WTC11 (cell line): ENCODE data around the gene RIPOR3. TPM values are rescaled to one million over a fixed set of nuclear protein-coding genes. Genes with fewer than 3 reads are reported as not detected.

ENCODE experiments used
- ATAC-seq: fragments of 200-7000 bp; cut with Tn5 transposase; 2 replicates; pipeline ENCODE4 v1.10.0; 2021; ENCODE audit warnings: mild to moderate bottlenecking, moderate library complexity
- CTCF ChIA-PET: fragments of 300-600 bp; sonication (Branson Sonifier 250); formaldehyde crosslinking; loops from one replicate; lab custom pipeline; 2021; ENCODE audit warnings: antibody characterized with exemption; lab: Charles Lee
- POLR2A ChIA-PET: fragments of 350-600 bp; sonication (Branson Sonifier 250); formaldehyde crosslinking; loops from one replicate; lab custom pipeline; 2021; ENCODE audit warnings: antibody characterized with exemption; lab: Charles Lee
- DNase-seq: peaks from one replicate; pipeline ENCODE4 v3.0.0; 2021; ENCODE audit warnings: low spot score
- H3K27ac Mint-ChIP-seq: 2 replicates; pipeline ENCODE4 v1.8.0; 2021; ENCODE audit warnings: mixed read lengths
- H3K27me3 Mint-ChIP-seq: 2 replicates; pipeline ENCODE4 v1.8.0; 2021; ENCODE audit warnings: low read depth, mild to moderate bottlenecking, moderate library complexity, mixed read lengths
- H3K36me3 Mint-ChIP-seq: 2 replicates; pipeline ENCODE4 v1.8.0; 2021; ENCODE audit warnings: mixed read lengths
- H3K4me1 Mint-ChIP-seq: 2 replicates; pipeline ENCODE4 v1.8.0; 2022; ENCODE audit warnings: mixed read lengths
- H3K4me3 Mint-ChIP-seq: 2 replicates; pipeline ENCODE4 v1.8.0; 2021; ENCODE audit warnings: mild to moderate bottlenecking, moderate library complexity, mixed read lengths
- H3K9me3 Mint-ChIP-seq: 2 replicates; pipeline ENCODE4 v1.8.0; 2021; ENCODE audit warnings: mixed read lengths
- ARID4B ChIP-seq: sonication (generic); formaldehyde crosslinking; IDR thresholded peaks from 2 replicates; pipeline ENCODE4 v1.8.0; 2023; ENCODE audit warnings: missing genetic modification reagents, mild to moderate bottlenecking, borderline replicate concordance
- ATF6 ChIP-seq: sonication (generic); formaldehyde crosslinking; IDR thresholded peaks from 2 replicates; pipeline ENCODE4 v1.8.1; 2023; ENCODE audit warnings: mild to moderate bottlenecking, missing genetic modification reagents
- CDX4 ChIP-seq: fragments of 250-450 bp; sonication (Bioruptor Pico); IDR thresholded peaks from 2 replicates; pipeline ENCODE4 v1.9.0; 2021; ENCODE audit warnings: moderate library complexity, mild to moderate bottlenecking, inconsistent platforms, borderline replicate concordance
- GABPB1 ChIP-seq: sonication (generic); formaldehyde crosslinking; IDR thresholded peaks from 2 replicates; pipeline ENCODE4 v1.8.1; 2023; ENCODE audit warnings: mild to moderate bottlenecking, missing genetic modification reagents
- GRHL2 ChIP-seq: fragments of 250-450 bp; sonication (Bioruptor Pico); IDR thresholded peaks from 2 replicates; pipeline ENCODE4 v1.8.0; 2022; ENCODE audit warnings: mild to moderate bottlenecking, moderate library complexity; ENCODE audit not compliant: insufficient replicate concordance, severe bottlenecking
- GTF2I ChIP-seq: fragments of 250-450 bp; sonication (Bioruptor Pico); conservative IDR thresholded peaks from 2 replicates; pipeline ENCODE4 v1.4.0; 2021; ENCODE audit warnings: mild to moderate bottlenecking
- MAX ChIP-seq: sonication (generic); formaldehyde crosslinking; IDR thresholded peaks from 2 replicates; pipeline ENCODE4 v1.8.0; 2022; ENCODE audit warnings: mild to moderate bottlenecking, missing genetic modification reagents
- MXD4 ChIP-seq: fragments of 250-450 bp; sonication (Bioruptor Pico); IDR thresholded peaks from 2 replicates; pipeline ENCODE4 v1.8.0; 2021; ENCODE audit warnings: mild to moderate bottlenecking, moderate library complexity, borderline replicate concordance
- RORB ChIP-seq: fragments of 250-450 bp; sonication (Bioruptor Pico); IDR thresholded peaks from 2 replicates; pipeline ENCODE4 v1.9.0; 2021; ENCODE audit warnings: mild to moderate bottlenecking
- TEAD1 ChIP-seq: sonication (generic); formaldehyde crosslinking; IDR thresholded peaks from 2 replicates; pipeline ENCODE4 v1.8.0; 2022; ENCODE audit warnings: mild to moderate bottlenecking, missing genetic modification reagents
- USF1 ChIP-seq: sonication (generic); formaldehyde crosslinking; IDR thresholded peaks from 2 replicates; pipeline ENCODE4 v1.8.0; 2022; ENCODE audit warnings: mild to moderate bottlenecking, missing genetic modification reagents
- ZNF121 ChIP-seq: sonication (generic); formaldehyde crosslinking; IDR thresholded peaks from 2 replicates; pipeline ENCODE4 v1.8.0; 2023; ENCODE audit warnings: missing genetic modification reagents
- ZNF138 ChIP-seq: sonication (generic); formaldehyde crosslinking; conservative IDR thresholded peaks from 2 replicates; pipeline ENCODE4 v1.8.1; 2022; ENCODE audit warnings: mild to moderate bottlenecking, moderate library complexity, missing genetic modification reagents
- ZNF232 ChIP-seq: sonication (generic); formaldehyde crosslinking; IDR thresholded peaks from 2 replicates; pipeline ENCODE4 v1.8.0; 2022; ENCODE audit warnings: mild to moderate bottlenecking, missing genetic modification reagents
- ZNF423 ChIP-seq: fragments of 250-450 bp; sonication (Bioruptor Pico); IDR thresholded peaks from 2 replicates; pipeline ENCODE4 v2.1.2; 2022; ENCODE audit warnings: mild to moderate bottlenecking, moderate library complexity
- ZNF532 ChIP-seq: fragments of 250-450 bp; sonication (Bioruptor Pico); IDR thresholded peaks from 2 replicates; pipeline ENCODE4 v1.9.0; 2021; ENCODE audit warnings: mild to moderate bottlenecking, borderline replicate concordance
- total RNA-seq: library from RNA; stranded (reverse); gene quantifications from 3 replicates; pipeline ENCODE4 v1.2.3, GENCODE V29; 2021

The RIPOR3 gene
- total RNA-seq, 1 experiment from 2014 or later, result 6.5 TPM

- POLR2A ChIA-PET, result interaction anchor here (0.8 kb wide), 1 partner anchor 21 kb away, joined by 3 read pairs; no protein-coding TSS in a partner anchor
These were observed 43.7 kb upstream of the RIPOR3 start for GRCh38 chr20:50734730-50735679.

GRCh38 chr20:50733644-50734349 is 42.5 kb upstream of the RIPOR3 start:
- ATAC-seq, result no peak
- DNase-seq, result no peak
- no peak overlapping the region for H3K27ac Mint-ChIP-seq
- H3K4me3 Mint-ChIP-seq, result peak overlapping the region; percentile 78
- H3K4me1 Mint-ChIP-seq, result peaks cover 50% of the 10 kb centered on the region
- H3K36me3 Mint-ChIP-seq, result peaks cover 10% of the 10 kb centered on the region
- POLR2A ChIA-PET, result interaction anchor here (0.5 to 0.8 kb wide), 2 partner anchors 20 to 93 kb away, joined by 3 to 6 read pairs; no protein-coding TSS in a partner anchor
- CTCF ChIA-PET, result interaction anchor here (1.3 to 4.9 kb wide), 5 partner anchors 15 to 108 kb away, joined by 4 to 39 read pairs (median 5); no protein-coding TSS in a partner anchor
- no peaks in the 10 kb centered on the region for H3K27me3 Mint-ChIP-seq
- H3K9me3 Mint-ChIP-seq, result no peaks in the 10 kb centered on the region
- TF ChIP-seq ATF6 (no peak), ZNF532 (CRISPR knock-in tag) (no peak), USF1 (CRISPR knock-in tag) (no peak), RORB (CRISPR knock-in tag) (no peak), CDX4 (no peak), TEAD1 (CRISPR knock-in tag) (no peak), ZNF138 (CRISPR knock-in tag) (no peak), GABPB1 (CRISPR knock-in tag) (no peak), MXD4 (CRISPR knock-in tag) (no peak), ZNF232 (CRISPR knock-in tag) (no peak), GRHL2 (no peak), ZNF423 (CRISPR knock-in tag) (no peak), ARID4B (CRISPR knock-in tag) (no peak), ZNF121 (CRISPR knock-in tag) (no peak), GTF2I (CRISPR knock-in tag) (no peak)

More at GRCh38 chr20:50734730-50735679, 43.7 kb upstream of the RIPOR3 start:
- DNase-seq, result no peak
- peaks cover 51% of the 10 kb centered on the region for H3K4me1 Mint-ChIP-seq
- peaks cover 14% of the 10 kb centered on the region for H3K36me3 Mint-ChIP-seq
- peak overlapping the region; percentile 45 for H3K27ac Mint-ChIP-seq
- H3K4me3 Mint-ChIP-seq, result no peak overlapping the region
- no peak for ATAC-seq
- H3K9me3 Mint-ChIP-seq, result no peaks in the 10 kb centered on the region
- no peaks in the 10 kb centered on the region for H3K27me3 Mint-ChIP-seq
- CTCF ChIA-PET, result interaction anchor here (1.3 to 2.3 kb wide), 4 partner anchors 53 to 109 kb away, joined by 4 to 6 read pairs (median 5); no protein-coding TSS in a partner anchor
- no peak for TF ChIP-seq USF1 (CRISPR knock-in tag)
- no peak for TF ChIP-seq MAX (CRISPR knock-in tag)
- 0 out of 2 replicates have a peak, but pooled peaks have one; percentile 28 for TF ChIP-seq GABPB1 (CRISPR knock-in tag)
